Endothelial cell (in vitro differentiated cells): ENCODE measurements around the gene ZNF860. TPM values are rescaled to one million over a fixed set of nuclear protein-coding genes. Genes with fewer than 3 reads are reported as not detected.

Experiments used
- DNase-seq: peaks from one replicate; pipeline ENCODE4 v3.0.0; 2021; ENCODE audit warnings: low spot score
- H3K27ac Mint-ChIP-seq: one replicate; pipeline ENCODE4 v1.8.0; 2021; ENCODE audit warnings: mixed read lengths, inconsistent platforms; ENCODE audit not compliant: unreplicated experiment
- H3K27me3 Mint-ChIP-seq: one replicate; pipeline ENCODE4 v1.8.0; 2021; ENCODE audit warnings: mild to moderate bottlenecking, moderate library complexity, mixed read lengths, inconsistent platforms; ENCODE audit not compliant: unreplicated experiment
- H3K36me3 Mint-ChIP-seq: one replicate; pipeline ENCODE4 v1.8.0; 2021; ENCODE audit warnings: mild to moderate bottlenecking, low read depth, mixed read lengths, inconsistent platforms; ENCODE audit not compliant: unreplicated experiment
- H3K4me1 Mint-ChIP-seq: one replicate; pipeline ENCODE4 v1.8.0; 2021; ENCODE audit warnings: mild to moderate bottlenecking, mixed read lengths, inconsistent platforms; ENCODE audit not compliant: unreplicated experiment
- H3K4me3 Mint-ChIP-seq: one replicate; pipeline ENCODE4 v1.8.0; 2021; ENCODE audit warnings: mild to moderate bottlenecking, mixed read lengths, inconsistent platforms; ENCODE audit not compliant: unreplicated experiment
- H3K9me3 Mint-ChIP-seq: one replicate; pipeline ENCODE4 v1.8.0; 2021; ENCODE audit warnings: mixed read lengths, inconsistent platforms; ENCODE audit not compliant: unreplicated experiment
- CTCF ChIP-seq: fragments of 200-600 bp; sonication (generic); IDR thresholded peaks from one replicate; pipeline ENCODE4 v1.5.0; 2021; ENCODE audit warnings: antibody characterized with exemption; ENCODE audit not compliant: unreplicated experiment
- total RNA-seq: library from RNA; stranded (reverse); fragmentation: NEBNext Ultra II Directional; extraction: Animal tissue kit (Norgen Biotek cat#: 25700); gene quantifications from one replicate; pipeline ENCODE4 v1.2.1, GENCODE V29; 2021; ENCODE audit not compliant: unreplicated experiment

ZNF860 gene
- total RNA-seq, 1 donor from 2014 or later, result 1.1 TPM

- peaks cover 1% of the 10 kb centered on the region for H3K27me3 Mint-ChIP-seq
- H3K27ac Mint-ChIP-seq, result no peak overlapping the region
- peaks cover 3% of the 10 kb centered on the region for H3K36me3 Mint-ChIP-seq
- H3K9me3 Mint-ChIP-seq, result no peaks in the 10 kb centered on the region
- TF ChIP-seq CTCF, result no peak
- H3K4me3 Mint-ChIP-seq, result no peak overlapping the region
- peaks cover 20% of the 10 kb centered on the region for H3K4me1 Mint-ChIP-seq
- DNase-seq, result no peak
Measured at GRCh38 chr3:31978553-31978952, 3.0 kb upstream of the ZNF860 start.

GRCh38 chr3:31979001-31979697, 2.4 kb upstream of the ZNF860 start:
- no peak for TF ChIP-seq CTCF
- H3K36me3 Mint-ChIP-seq, result peaks cover 3% of the 10 kb centered on the region
- DNase-seq, result no peak
- H3K27ac Mint-ChIP-seq, result no peak overlapping the region
- peak overlapping the region; percentile 87 for H3K4me3 Mint-ChIP-seq
- H3K4me1 Mint-ChIP-seq, result peaks cover 20% of the 10 kb centered on the region
- no peaks in the 10 kb centered on the region for H3K9me3 Mint-ChIP-seq
- peaks cover 1% of the 10 kb centered on the region for H3K27me3 Mint-ChIP-seq

- DNase-seq, result peak; percentile 70
- H3K27me3 Mint-ChIP-seq, result peaks cover 1% of the 10 kb centered on the region
- H3K4me3 Mint-ChIP-seq, result peak overlapping the region; percentile 87
- peaks cover 3% of the 10 kb centered on the region for H3K36me3 Mint-ChIP-seq
- H3K9me3 Mint-ChIP-seq, result no peaks in the 10 kb centered on the region
- no peak overlapping the region for H3K27ac Mint-ChIP-seq
- no peak for TF ChIP-seq CTCF
- peaks cover 18% of the 10 kb centered on the region for H3K4me1 Mint-ChIP-seq
Measured at GRCh38 chr3:31980530-31981205, 882 bp upstream of the ZNF860 start.

- Mint-ChIP-seq H3K4me1 (peaks cover 11% of the 10 kb centered on the region), H3K27ac (no peak overlapping the region), H3K9me3 (no peaks in the 10 kb centered on the region), H3K36me3 (no peaks in the 10 kb centered on the region), H3K4me3 (no peak overlapping the region), H3K27me3 (peaks cover 1% of the 10 kb centered on the region)
- no peak for TF ChIP-seq CTCF
- DNase-seq, result no peak
Measured at GRCh38 chr3:31984321-31984720, 2.8 kb downstream of the ZNF860 start.

GRCh38 chr3:31985831-31986230, 4.3 kb downstream of the ZNF860 start:
- peaks cover 7% of the 10 kb centered on the region for H3K4me1 Mint-ChIP-seq
- H3K9me3 Mint-ChIP-seq, result no peaks in the 10 kb centered on the region
- no peaks in the 10 kb centered on the region for H3K36me3 Mint-ChIP-seq
- H3K27me3 Mint-ChIP-seq, result no peaks in the 10 kb centered on the region
- H3K27ac Mint-ChIP-seq, result no peak overlapping the region
- no peak for DNase-seq
- no peak for TF ChIP-seq CTCF
- no peak overlapping the region for H3K4me3 Mint-ChIP-seq
